ENCODE data around the gene PLXNA4. TPM values are rescaled to one million over a fixed set of nuclear protein-coding genes. Genes with fewer than 3 reads are reported as not detected.

Gene PLXNA4, protein sequence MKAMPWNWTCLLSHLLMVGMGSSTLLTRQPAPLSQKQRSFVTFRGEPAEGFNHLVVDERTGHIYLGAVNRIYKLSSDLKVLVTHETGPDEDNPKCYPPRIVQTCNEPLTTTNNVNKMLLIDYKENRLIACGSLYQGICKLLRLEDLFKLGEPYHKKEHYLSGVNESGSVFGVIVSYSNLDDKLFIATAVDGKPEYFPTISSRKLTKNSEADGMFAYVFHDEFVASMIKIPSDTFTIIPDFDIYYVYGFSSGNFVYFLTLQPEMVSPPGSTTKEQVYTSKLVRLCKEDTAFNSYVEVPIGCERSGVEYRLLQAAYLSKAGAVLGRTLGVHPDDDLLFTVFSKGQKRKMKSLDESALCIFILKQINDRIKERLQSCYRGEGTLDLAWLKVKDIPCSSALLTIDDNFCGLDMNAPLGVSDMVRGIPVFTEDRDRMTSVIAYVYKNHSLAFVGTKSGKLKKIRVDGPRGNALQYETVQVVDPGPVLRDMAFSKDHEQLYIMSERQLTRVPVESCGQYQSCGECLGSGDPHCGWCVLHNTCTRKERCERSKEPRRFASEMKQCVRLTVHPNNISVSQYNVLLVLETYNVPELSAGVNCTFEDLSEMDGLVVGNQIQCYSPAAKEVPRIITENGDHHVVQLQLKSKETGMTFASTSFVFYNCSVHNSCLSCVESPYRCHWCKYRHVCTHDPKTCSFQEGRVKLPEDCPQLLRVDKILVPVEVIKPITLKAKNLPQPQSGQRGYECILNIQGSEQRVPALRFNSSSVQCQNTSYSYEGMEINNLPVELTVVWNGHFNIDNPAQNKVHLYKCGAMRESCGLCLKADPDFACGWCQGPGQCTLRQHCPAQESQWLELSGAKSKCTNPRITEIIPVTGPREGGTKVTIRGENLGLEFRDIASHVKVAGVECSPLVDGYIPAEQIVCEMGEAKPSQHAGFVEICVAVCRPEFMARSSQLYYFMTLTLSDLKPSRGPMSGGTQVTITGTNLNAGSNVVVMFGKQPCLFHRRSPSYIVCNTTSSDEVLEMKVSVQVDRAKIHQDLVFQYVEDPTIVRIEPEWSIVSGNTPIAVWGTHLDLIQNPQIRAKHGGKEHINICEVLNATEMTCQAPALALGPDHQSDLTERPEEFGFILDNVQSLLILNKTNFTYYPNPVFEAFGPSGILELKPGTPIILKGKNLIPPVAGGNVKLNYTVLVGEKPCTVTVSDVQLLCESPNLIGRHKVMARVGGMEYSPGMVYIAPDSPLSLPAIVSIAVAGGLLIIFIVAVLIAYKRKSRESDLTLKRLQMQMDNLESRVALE (N-terminal part only)
- total RNA-seq (1 to 10 TPM in 1 of 6 donors, under 1 TPM in 5; 0.28 to 1.6 (median 0.52) TPM), polyA plus RNA-seq (under 1 TPM; 0.19 to 0.49 TPM)

DNA sequence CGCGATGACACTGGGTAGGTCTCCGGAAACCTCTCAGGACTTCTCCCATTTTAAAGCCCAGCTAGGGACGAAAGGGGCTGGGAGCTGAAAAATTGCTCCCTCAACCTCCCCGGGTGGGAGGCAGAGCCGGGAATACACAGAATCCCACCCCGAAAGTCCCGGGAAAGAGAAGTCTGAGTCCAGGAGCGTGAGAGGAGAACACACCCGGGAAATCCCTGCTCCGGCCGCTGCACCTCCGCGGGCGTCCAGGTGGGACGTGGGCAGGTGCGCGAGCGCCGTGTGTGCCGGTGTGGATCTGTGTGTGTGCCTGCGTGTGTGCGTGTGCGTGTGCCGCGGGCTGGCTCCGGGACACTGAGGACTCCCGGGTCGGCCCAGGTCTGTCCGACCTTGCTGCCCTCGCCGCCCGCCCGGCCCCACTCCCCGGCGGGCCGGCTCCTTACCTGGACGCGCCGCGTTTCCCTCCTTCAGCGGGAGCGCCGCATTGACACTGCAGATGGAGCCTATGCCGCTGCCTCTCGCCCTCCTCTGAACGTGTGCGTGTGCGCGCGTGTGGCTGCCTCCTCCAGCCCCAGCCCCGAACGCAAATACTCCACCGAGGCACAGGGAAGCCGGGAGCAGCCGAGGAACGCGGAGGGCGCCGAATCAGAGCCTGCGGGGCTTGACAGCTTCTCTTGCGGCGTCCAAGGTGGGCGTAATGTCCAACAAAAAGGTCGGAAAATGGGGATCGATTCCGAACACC lies at the start of gene PLXNA4:
Gene PLXNA4 (minus strand): TSS at position 489 of the 739 bp plus-strand sequence. CDS start 67,777 bp downstream, outside the sequence.
- 1% methylated on average over 60 to 67 of the region's 67 CpGs for WGBS, 2 donors
- no peak for FAIRE-seq
- no peaks in the 10 kb centered on the region for H3K36me3 ChIP-seq
- no peak within 1 kb of the TSS for H3K27ac ChIP-seq
- H3K4me3 ChIP-seq: peak within 1 kb of the TSS in 3 of 4 donors; percentile 7 to 51 (median 29)
- peak in 2 of 6 donors; percentile 68 to 69 for DNase-seq
- peaks cover 0 to 8% (median 0%) of the 10 kb centered on the region in 3 donors for H3K4me1 ChIP-seq
- TF ChIP-seq CTCF (IDR thresholded peaks at IDR 0.05): no peak
- intact Hi-C loops (cut with DNase I): loop anchor here in 2 of 3 donors (5.0 to 10.0 kb wide), 2 partner anchors 259 to 631 kb away; no protein-coding TSS in a partner anchor
- peak in 3 of 4 donors; percentile 33 to 51 (median 34) for ATAC-seq
- peaks cover 0 to 20% (median 6%) of the 10 kb centered on the region in 4 donors for H3K27me3 ChIP-seq
- H3K9me3 ChIP-seq: no peaks in the 10 kb centered on the region

GRCh38 chr7:132625651-132626050 lies 49.4 kb upstream of the PLXNA4 start:
- FAIRE-seq (no peak), ATAC-seq (no peak), DNase-seq (no peak)
- H3K9me3 ChIP-seq: no peaks in the 10 kb centered on the region
- no peak overlapping the region for H3K27ac ChIP-seq
- no peak overlapping the region for H3K4me3 ChIP-seq
- H3K36me3 ChIP-seq: no peaks in the 10 kb centered on the region
- intact Hi-C loops (cut with DNase I): no loop called here
- 59 to 74% methylated on average over 2 of the region's 2 CpGs for WGBS, 2 donors
- H3K4me1 ChIP-seq: no peaks in the 10 kb centered on the region
- no peaks in the 10 kb centered on the region for H3K27me3 ChIP-seq
- no peak for TF ChIP-seq CTCF (IDR thresholded peaks at IDR 0.05)

GRCh38 chr7:132622081-132622480 lies 45.8 kb upstream of the PLXNA4 start:
- no peak for FAIRE-seq
- Histone ChIP-seq H3K27ac (no peak overlapping the region), H3K36me3 (no peaks in the 10 kb centered on the region), H3K4me1 (no peaks in the 10 kb centered on the region), H3K9me3 (no peaks in the 10 kb centered on the region), H3K27me3 (no peaks in the 10 kb centered on the region), H3K4me3 (no peak overlapping the region)
- ATAC-seq: no peak
- no peak for DNase-seq
- no peak for TF ChIP-seq CTCF (IDR thresholded peaks at IDR 0.05)
- 90 to 96% methylated on average over 4 of the region's 4 CpGs for WGBS, 2 donors
- intact Hi-C loops (cut with DNase I): no loop called here

GRCh38 chr7:132619967-132620366 lies 43.7 kb upstream of the PLXNA4 start:
- ATAC-seq (no peak), FAIRE-seq (no peak), DNase-seq (no peak)
- no peak overlapping the region for H3K4me3 ChIP-seq
- H3K9me3 ChIP-seq: no peaks in the 10 kb centered on the region
- no peak for TF ChIP-seq CTCF (IDR thresholded peaks at IDR 0.05)
- intact Hi-C loops (cut with DNase I): no loop called here
- WGBS, 2 donors: 88 to 90% methylated on average over 6 of the region's 6 CpGs
- no peaks in the 10 kb centered on the region for H3K36me3 ChIP-seq
- no peak overlapping the region for H3K27ac ChIP-seq
- no peaks in the 10 kb centered on the region for H3K4me1 ChIP-seq
- H3K27me3 ChIP-seq: no peaks in the 10 kb centered on the region

All from pancreas (tissue), 10 donors.